Adipocyte (in vitro differentiated cells): ENCODE results near the gene ANKRD52.
"Not testable (repeated sequence)": the region's sequence is repeated elsewhere in the genome, so short reads cannot be mapped to it uniquely, and the experiment has no call there.

Experiments used
- DNase-seq: peaks from one replicate; pipeline ENCODE4 v3.0.0-alpha.2; 2015; ENCODE audit warnings: low read depth
- H3K27me3 ChIP-seq: replicated peaks from 2 replicates; pipeline ENCODE4 v1.7.0; 2013; ENCODE audit warnings: mild to moderate bottlenecking, low read length, moderate library complexity; ENCODE audit not compliant: control insufficient read depth, insufficient read depth
- H3K36me3 ChIP-seq: 2 replicates; pipeline ENCODE4 v1.7.0; 2013; ENCODE audit warnings: low read length, mild to moderate bottlenecking, moderate library complexity; ENCODE audit not compliant: control insufficient read depth, insufficient read depth, severe bottlenecking
- H3K4me1 ChIP-seq: 2 replicates; pipeline ENCODE4 v1.7.0; 2013; ENCODE audit warnings: mild to moderate bottlenecking, low read length, moderate library complexity; ENCODE audit not compliant: control insufficient read depth, insufficient read depth
- H3K4me3 ChIP-seq: 2 replicates; pipeline ENCODE4 v1.7.0; 2013; ENCODE audit warnings: mild to moderate bottlenecking, low read length, moderate library complexity
- H3K9ac ChIP-seq: 2 replicates; pipeline ENCODE4 v1.7.0; 2013; ENCODE audit warnings: mild to moderate bottlenecking, low read length, moderate library complexity
- H3K9me3 ChIP-seq: 2 replicates; pipeline ENCODE4 v1.7.0; 2013; ENCODE audit warnings: mild to moderate bottlenecking, low read length, moderate library complexity; ENCODE audit not compliant: control insufficient read depth

The ANKRD52 gene

GRCh38 chr12:56202838-56203237 is 55.3 kb downstream of the ANKRD52 start:
- no peak overlapping the region for H3K9ac ChIP-seq
- DNase-seq = no peak

GRCh38 chr12:56202366-56202765 is 55.8 kb downstream of the ANKRD52 start:
- no peaks in the 10 kb centered on the region for H3K9me3 ChIP-seq
- H3K4me1 ChIP-seq = peaks cover 37% of the 10 kb centered on the region
- no peak overlapping the region for H3K9ac ChIP-seq
- H3K27me3 ChIP-seq = no peaks in the 10 kb centered on the region
- no peak for DNase-seq
- peaks cover 33% of the 10 kb centered on the region for H3K36me3 ChIP-seq
- H3K4me3 ChIP-seq = no peak overlapping the region

More at GRCh38 chr12:56202838-56203237, 55.3 kb downstream of the ANKRD52 start:
- Histone ChIP-seq H3K4me1 (peaks cover 38% of the 10 kb centered on the region), H3K9me3 (no peaks in the 10 kb centered on the region), H3K36me3 (peaks cover 38% of the 10 kb centered on the region), H3K27me3 (no peaks in the 10 kb centered on the region), H3K4me3 (no peak overlapping the region)

GRCh38 chr12:56198836-56199235 is 59.3 kb downstream of the ANKRD52 start:
- Histone ChIP-seq H3K9ac (no peak overlapping the region), H3K27me3 (no peaks in the 10 kb centered on the region), H3K36me3 (no peaks in the 10 kb centered on the region), H3K9me3 (no peaks in the 10 kb centered on the region), H3K4me3 (no peak overlapping the region), H3K4me1 (peaks cover 19% of the 10 kb centered on the region)
- peak; percentile 23 for DNase-seq

GRCh38 chr12:56197921-56198635 is 60.1 kb downstream of the ANKRD52 start:
- Histone ChIP-seq H3K27me3 (no peaks in the 10 kb centered on the region), H3K4me1 (peaks cover 19% of the 10 kb centered on the region), H3K9me3 (no peaks in the 10 kb centered on the region), H3K36me3 (no peaks in the 10 kb centered on the region), H3K9ac (no peak overlapping the region), H3K4me3 (no peak overlapping the region)
- DNase-seq = no peak

- not testable (repeated sequence) for H3K36me3 ChIP-seq, H3K27me3 ChIP-seq, H3K9ac ChIP-seq, H3K9me3 ChIP-seq, H3K4me3 ChIP-seq
- H3K4me1 ChIP-seq = peaks cover 18% of the 10 kb centered on the region
- DNase-seq = peak; percentile 82
Measured at GRCh38 chr12:56196818-56197550, 61.2 kb downstream of the ANKRD52 start.

GRCh38 chr12:56193025-56193578 is 65.1 kb downstream of the ANKRD52 start:
- Histone ChIP-seq H3K9me3 (no peaks in the 10 kb centered on the region), H3K4me1 (peaks cover 33% of the 10 kb centered on the region), H3K4me3 (no peak overlapping the region), H3K27me3 (no peaks in the 10 kb centered on the region), H3K9ac (peak overlapping the region; percentile 45), H3K36me3 (no peaks in the 10 kb centered on the region)
- peak; percentile 97 for DNase-seq

GRCh38 chr12:56192582-56192981 is 65.6 kb downstream of the ANKRD52 start:
- Histone ChIP-seq H3K27me3 (no peaks in the 10 kb centered on the region), H3K9ac (peak overlapping the region; percentile 42), H3K4me3 (no peak overlapping the region), H3K4me1 (peaks cover 38% of the 10 kb centered on the region), H3K36me3 (no peaks in the 10 kb centered on the region), H3K9me3 (no peaks in the 10 kb centered on the region)
- no peak for DNase-seq

GRCh38 chr12:56190695-56191155 is 67.5 kb downstream of the ANKRD52 start:
- Histone ChIP-seq H3K27me3 (no peaks in the 10 kb centered on the region), H3K36me3 (peaks cover 4% of the 10 kb centered on the region), H3K9me3 (no peaks in the 10 kb centered on the region), H3K4me3 (peak overlapping the region; percentile 90), H3K4me1 (peaks cover 34% of the 10 kb centered on the region), H3K9ac (peak overlapping the region; percentile 91)
- peak; percentile 37 for DNase-seq

GRCh38 chr12:56189918-56190694 is 68.1 kb downstream of the ANKRD52 start:
- Histone ChIP-seq H3K36me3 (peaks cover 6% of the 10 kb centered on the region), H3K9ac (peak overlapping the region; percentile 91), H3K4me1 (peaks cover 34% of the 10 kb centered on the region), H3K4me3 (peak overlapping the region; percentile 90), H3K27me3 (no peaks in the 10 kb centered on the region), H3K9me3 (no peaks in the 10 kb centered on the region)
- DNase-seq = peak; percentile 90

GRCh38 chr12:56189099-56189917 is 68.9 kb downstream of the ANKRD52 start, which contains the start of gene SMARCC2:
Gene SMARCC2 (minus strand): TSS chr12:56189483. CDS start chr12:56189461, 22 bp downstream.
- H3K36me3 ChIP-seq = peaks cover 14% of the 10 kb centered on the region
- no peaks in the 10 kb centered on the region for H3K9me3 ChIP-seq
- peak; percentile 97 for DNase-seq
- peak within 1 kb of the TSS; percentile 91 for H3K9ac ChIP-seq
- H3K4me3 ChIP-seq = peak within 1 kb of the TSS; percentile 90
- peaks cover 34% of the 10 kb centered on the region for H3K4me1 ChIP-seq
- no peaks in the 10 kb centered on the region for H3K27me3 ChIP-seq
